IMR-90 (cell line): ENCODE data around the gene SF3B2. TPM values are rescaled to one million over a fixed set of nuclear protein-coding genes. Genes with fewer than 3 reads are reported as not detected.

Experiments
- ATAC-seq: fragments of 200-7000 bp; cut with Tn5 transposase; 2 replicates; pipeline ENCODE4 v1.9.1; 2020; ENCODE audit warnings: low read depth, mild to moderate bottlenecking, moderate library complexity
- BruUV-seq: library from RNA; stranded (reverse); fragments of 400-500 nt; replicated peaks from 2 replicates; lab custom pipeline; 2021; lab: Mats Ljungman, UMichigan
- CTCF ChIA-PET: fragments of 300-600 bp; formaldehyde crosslinking; extraction: SDS; loops from one replicate; lab custom pipeline; 2021; ENCODE audit warnings: antibody characterized with exemption; lab: Yijun Ruan, JAX
- POLR2A ChIA-PET: fragments of 300-600 bp; sonication (Branson Sonifier 250); formaldehyde crosslinking; loops from one replicate; lab custom pipeline; 2022; ENCODE audit warnings: antibody characterized with exemption; ENCODE audit not compliant: unreplicated experiment; lab: Charles Lee
- DNase-seq: peaks from one replicate; pipeline ENCODE4 v3.0.0; 2013
- H2AFZ ChIP-seq: replicated peaks from 2 replicates; pipeline ENCODE3; 2013; ENCODE audit warnings: low read length, mild to moderate bottlenecking; ENCODE audit not compliant: poor library complexity
- H2AK5ac ChIP-seq: 2 replicates; pipeline ENCODE4 v1.6.1; 2013; ENCODE audit warnings: low read depth, low read length, inconsistent platforms
- H2AK9ac ChIP-seq: replicated peaks from 2 replicates; pipeline ENCODE3; 2013; ENCODE audit warnings: mild to moderate bottlenecking, low read depth, low read length, moderate library complexity; ENCODE audit not compliant: poor library complexity
- H2BK120ac ChIP-seq: 2 replicates; pipeline ENCODE4 v1.6.1; 2013; ENCODE audit warnings: low read depth, low read length, inconsistent platforms
- H2BK15ac ChIP-seq: 3 replicates; pipeline ENCODE4 v1.6.1; 2013; ENCODE audit warnings: low read depth, low read length, inconsistent platforms
- H2BK20ac ChIP-seq: 2 replicates; pipeline ENCODE4 v1.6.1; 2013; ENCODE audit warnings: low read depth, mild to moderate bottlenecking, inconsistent platforms, low read length, moderate library complexity
- H2BK5ac ChIP-seq: 2 replicates; pipeline ENCODE4 v1.6.1; 2013; ENCODE audit warnings: mild to moderate bottlenecking, low read depth, low read length, inconsistent platforms; ENCODE audit not compliant: poor library complexity, severe bottlenecking
- H3K14ac ChIP-seq: replicated peaks from 2 replicates; pipeline ENCODE4 v1.6.1; 2013; ENCODE audit warnings: low read depth, low read length, inconsistent platforms
- H3K18ac ChIP-seq: 2 replicates; pipeline ENCODE4 v1.6.1; 2013; ENCODE audit warnings: low read depth, low read length, control low read depth
- H3K23ac ChIP-seq: 2 replicates; pipeline ENCODE4 v1.6.1; 2013; ENCODE audit warnings: low read depth, low read length, inconsistent platforms
- H3K27ac ChIP-seq: 2 replicates; pipeline ENCODE4 v1.5.1; 2013; ENCODE audit warnings: mild to moderate bottlenecking, control low read depth, low read length; ENCODE audit not compliant: insufficient read depth
- H3K27me3 ChIP-seq: 2 replicates; pipeline ENCODE4 v1.6.1; 2013; ENCODE audit warnings: low read length; ENCODE audit not compliant: control insufficient read depth, insufficient read depth
- H3K36me3 ChIP-seq: 2 replicates; pipeline ENCODE4 v1.6.1; 2013; ENCODE audit warnings: low read length, mixed read lengths; ENCODE audit not compliant: control insufficient read depth, insufficient read depth
- H3K4ac ChIP-seq: 2 replicates; pipeline ENCODE4 v1.6.1; 2013; ENCODE audit warnings: low read depth, low read length, inconsistent platforms
- H3K4me1 ChIP-seq: 2 replicates; pipeline ENCODE4 v1.6.1; 2013; ENCODE audit warnings: low read length, mixed read lengths; ENCODE audit not compliant: control insufficient read depth, insufficient read depth
- H3K4me2 ChIP-seq: 2 replicates; pipeline ENCODE4 v1.6.1; 2013; ENCODE audit warnings: low read depth, mild to moderate bottlenecking, control low read depth, low read length, moderate library complexity
- H3K4me3 ChIP-seq: 2 replicates; pipeline ENCODE4 v1.5.1; 2013; ENCODE audit warnings: low read depth, mild to moderate bottlenecking, control low read depth, low read length, moderate library complexity; ENCODE audit not compliant: insufficient read depth
- H3K56ac ChIP-seq: 2 replicates; pipeline ENCODE4 v1.6.1; 2013; ENCODE audit warnings: low read length, inconsistent platforms; ENCODE audit not compliant: insufficient read depth; ENCODE audit errors: extremely low read depth
- H3K79me1 ChIP-seq, 2 experiments: 2 replicates each; pipeline ENCODE4 v1.6.1; 2013; ENCODE audit warnings: low read length in 2 of 2, inconsistent platforms in 1 of 2, low read depth in 1 of 2
- H3K9ac ChIP-seq: 2 replicates; pipeline ENCODE4 v1.6.1; 2013; ENCODE audit warnings: low read depth, low read length, control low read depth
- H3K9me1 ChIP-seq: 2 replicates; pipeline ENCODE4 v1.6.1; 2013; ENCODE audit warnings: low read length, inconsistent platforms; ENCODE audit not compliant: insufficient read depth
- H3K9me3 ChIP-seq: 2 replicates; pipeline ENCODE4 v1.6.1; 2013; ENCODE audit warnings: low read length; ENCODE audit not compliant: control insufficient read depth, insufficient read depth
- H4K20me1 ChIP-seq: 2 replicates; pipeline ENCODE4 v1.6.1; 2013; ENCODE audit warnings: low read length, inconsistent platforms; ENCODE audit not compliant: insufficient read depth
- H4K5ac ChIP-seq: 2 replicates; pipeline ENCODE4 v1.6.1; 2013; ENCODE audit warnings: mild to moderate bottlenecking, low read depth, low read length, control low read depth
- H4K8ac ChIP-seq, 2 experiments: 2 replicates each; pipeline ENCODE4 v1.6.1; 2013; ENCODE audit warnings: low read depth in 2 of 2, low read length in 2 of 2, control low read depth in 1 of 2, inconsistent platforms in 1 of 2
- H4K91ac ChIP-seq: 2 replicates; pipeline ENCODE4 v1.6.1; 2013; ENCODE audit warnings: low read depth, low read length, inconsistent platforms; ENCODE audit not compliant: insufficient read depth
- CTCF ChIP-seq: conservative IDR thresholded peaks from 2 replicates; pipeline ENCODE4 v1.5.1; 2012; ENCODE audit warnings: mild to moderate bottlenecking, low read depth, low read length, improper control_type of control experiment
- ELK1 ChIP-seq: fragments of 150-350 bp; IDR thresholded peaks from 2 replicates; pipeline ENCODE4 v1.6.1; 2016; ENCODE audit warnings: low read depth, mild to moderate bottlenecking, low read length, moderate library complexity, borderline replicate concordance
- FOS ChIP-seq: fragments of 150-350 bp; IDR thresholded peaks from 2 replicates; pipeline ENCODE4 v1.6.1; 2016; ENCODE audit warnings: low read depth, low read length
- MXI1 ChIP-seq: IDR thresholded peaks from 2 replicates; pipeline ENCODE4 v1.6.1; 2012; ENCODE audit warnings: low read depth, mild to moderate bottlenecking, low read length, moderate library complexity, borderline replicate concordance
- NFE2L2 ChIP-seq: fragments of 150-350 bp; IDR thresholded peaks from 2 replicates; pipeline ENCODE4 v1.6.1; 2016; ENCODE audit warnings: low read depth, mild to moderate bottlenecking, low read length
- RAD21 ChIP-seq: IDR thresholded peaks from 2 replicates; pipeline ENCODE4 v1.6.1; 2012; ENCODE audit warnings: low read length, improper control_type of control experiment
- WGBS, 2 experiments: methylation state at CpG; one replicate each; pipeline versions ENCODE4 v1.1.5 to v1.1.7; 2013; ENCODE audit warnings: missing lambda C conversion rate in 2 of 2; ENCODE audit not compliant: insufficient read length in 1 of 2; ENCODE audit errors: extremely low coverage in 2 of 2; 5-methylcytosine and 5-hydroxymethylcytosine counted together
- dilution Hi-C: fragments of 300-500 bp; cut with HindIII; formaldehyde crosslinking; loops from one replicate; pipeline ENCODE4 v1.14.3; 2018; ENCODE audit warnings: low sequenced_read_pairs; ENCODE audit not compliant: unreplicated experiment
- in situ Hi-C: fragments of 300-500 bp; cut with MboI; formaldehyde crosslinking; loops from 3 replicates; pipeline ENCODE4 v1.14.3; 2019; ENCODE audit warnings: low sequenced_read_pairs, inconsistent platforms, mixed read lengths
- intact Hi-C: fragments of 100-400 bp; cut with micrococcal nuclease; formaldehyde crosslinking; loops from 2 replicates; pipeline ENCODE4 v1.10.0; 2022
- polyA plus RNA-seq, 3 experiments: library from polyadenylated mRNA; depleted of rRNA; stranded (reverse); fragments of >200 nt; gene quantifications; 2 replicates each; pipeline ENCODE4 v1.2.3, GENCODE V29; 2012; ENCODE audit warnings: low replicate concordance in 1 of 3
- total RNA-seq: library from RNA; depleted of rRNA; stranded (reverse); fragments of >200 nt; gene quantifications from 2 replicates; pipeline ENCODE4 v1.2.3, GENCODE V29; 2012

Gene SF3B2
- total and polyA plus RNA-seq, 2 of the 4 experiments (the other 2 are of a cell fraction), result 120 to 122 TPM

- Histone ChIP-seq H3K4me3 (peak overlapping the region; percentile 99), H2BK15ac (0 out of 3 replicates have a peak overlapping the region, but pooled peaks have one; percentile 4), H2BK20ac (no peak overlapping the region), H3K27me3 (no peaks in the 10 kb centered on the region), H3K27ac (peak overlapping the region; percentile 11; the same call in 1 of the 2 replicates), H3K9me1 (peaks cover 13% of the 10 kb centered on the region), H3K56ac (peak overlapping the region; percentile 58; the same call in 1 of the 2 replicates), H3K4me2 (peak overlapping the region; percentile 82), H2AK9ac (peak overlapping the region; percentile 92), H3K9me3 (no peaks in the 10 kb centered on the region), H2BK120ac (peak overlapping the region; percentile 2; the same call in 1 of the 2 replicates), H3K4ac (peak overlapping the region; percentile 8), H2BK5ac (peak overlapping the region; percentile 80), H3K9ac (peak overlapping the region; percentile 92), H2AFZ (no peak overlapping the region), H3K36me3 (peaks cover 35% of the 10 kb centered on the region), H3K14ac (peak overlapping the region; percentile 70), H4K5ac (no peak overlapping the region), H4K91ac (no peak overlapping the region), H2AK5ac (peak overlapping the region; percentile 60; the same call in 1 of the 2 replicates), H4K20me1 (peaks cover 27% of the 10 kb centered on the region), H4K8ac (peak overlapping the region in 1 of 2 experiments; percentile 23; a peak in 1 of 4 replicates), H3K23ac (peak overlapping the region; percentile 91), H3K79me1 (peaks cover 20 to 62% of the 10 kb centered on the region in 2 experiments), H3K4me1 (peaks cover 12% of the 10 kb centered on the region), H3K18ac (no peak overlapping the region)
- in situ Hi-C loops, result no loop called here
- DNase-seq, result no peak
- 20% methylated on average over 1 of the region's 2 CpGs; no CpG with 5 or more reads in 1 of the 2 experiments for WGBS, 2 experiments
- no peak for ATAC-seq
- CTCF ChIA-PET, result interaction anchor here (0.6 to 0.7 kb wide), 2 partner anchors 17 to 67 kb away, joined by 3 to 5 read pairs; no protein-coding TSS in a partner anchor
- no TSS peak for BruUV-seq
- TF ChIP-seq CTCF, result no peak
- TF ChIP-seq ELK1, result no peak
- TF ChIP-seq NFE2L2, result no peak
- no peak for TF ChIP-seq FOS
- TF ChIP-seq RAD21, result no peak
- TF ChIP-seq MXI1, result no peak
- dilution Hi-C loops, result no loop called here
- intact Hi-C loops, result loop anchor here (2.0 to 5.0 kb wide), 2 partner anchors 41 to 187 kb away; no protein-coding TSS in a partner anchor
- POLR2A ChIA-PET, result no interaction called here
Measured at GRCh38 chr11:66071381-66071801, 19.2 kb downstream of the SF3B2 start.
